Stimulated activated CD8-positive, alpha-beta memory T cell treated with anti-CD3 and anti-CD28 coated beads, Interleukin-12 subunit alpha, Interleukin-12 subunit beta, amount 100 ng/mL, for 24 hours (primary cell): ENCODE data around the gene CENPS.
"Not testable (repeated sequence)": the region's sequence is repeated elsewhere in the genome, so short reads cannot be mapped to it uniquely, and the experiment has no call there.

Experiments
- DNase-seq: peaks from one replicate; pipeline ENCODE4 v3.0.0-alpha.2; 2020; ENCODE audit errors: extremely low read depth

Gene CENPS

DNA sequence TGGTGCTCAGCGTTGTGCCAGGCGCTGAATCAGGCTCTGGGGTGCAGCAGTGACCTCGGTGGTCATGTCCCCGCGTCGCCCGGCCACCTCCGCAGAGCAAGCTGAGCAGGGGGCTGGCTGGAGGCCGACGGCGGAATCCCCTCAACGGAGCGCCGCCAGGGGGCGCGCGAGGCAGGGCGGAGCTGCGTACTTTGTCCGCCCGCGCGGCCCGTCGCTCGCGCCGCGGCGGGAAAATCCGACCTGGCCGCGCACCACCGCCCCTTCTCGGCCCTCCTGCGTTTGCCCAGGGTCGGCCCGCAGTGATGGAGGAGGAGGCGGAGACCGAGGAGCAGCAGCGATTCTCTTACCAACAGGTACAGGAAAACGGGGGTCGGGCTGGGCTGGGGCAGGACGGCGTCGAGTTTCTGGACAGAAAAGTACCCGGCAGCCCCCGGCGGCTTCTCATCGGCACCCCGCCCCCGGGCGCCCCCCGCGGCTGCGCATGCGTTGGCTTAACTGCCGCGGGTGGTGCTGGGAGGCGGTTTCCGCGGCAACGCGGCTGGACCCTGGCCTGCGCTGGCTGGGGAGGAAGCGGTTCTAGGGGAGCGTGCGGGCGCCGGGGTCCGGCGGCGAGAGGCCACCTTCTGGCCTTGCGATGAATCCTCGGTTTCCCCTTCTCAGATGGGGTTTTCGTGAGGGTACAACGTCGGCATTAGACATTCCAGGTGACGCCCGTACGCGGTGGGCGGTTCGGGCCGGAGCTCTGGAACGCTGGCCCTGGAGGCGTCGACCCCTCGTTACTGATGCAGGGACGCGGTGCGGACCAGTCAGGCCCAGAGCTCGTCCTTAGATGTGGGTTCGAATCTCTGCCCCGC lies at the start of gene CENPS:
Gene CENPS (plus strand): TSS at position 218 of the 854 bp plus-strand sequence. CDS start 85 bp downstream, at position 303.
- peak; percentile 87 for DNase-seq

DNA sequence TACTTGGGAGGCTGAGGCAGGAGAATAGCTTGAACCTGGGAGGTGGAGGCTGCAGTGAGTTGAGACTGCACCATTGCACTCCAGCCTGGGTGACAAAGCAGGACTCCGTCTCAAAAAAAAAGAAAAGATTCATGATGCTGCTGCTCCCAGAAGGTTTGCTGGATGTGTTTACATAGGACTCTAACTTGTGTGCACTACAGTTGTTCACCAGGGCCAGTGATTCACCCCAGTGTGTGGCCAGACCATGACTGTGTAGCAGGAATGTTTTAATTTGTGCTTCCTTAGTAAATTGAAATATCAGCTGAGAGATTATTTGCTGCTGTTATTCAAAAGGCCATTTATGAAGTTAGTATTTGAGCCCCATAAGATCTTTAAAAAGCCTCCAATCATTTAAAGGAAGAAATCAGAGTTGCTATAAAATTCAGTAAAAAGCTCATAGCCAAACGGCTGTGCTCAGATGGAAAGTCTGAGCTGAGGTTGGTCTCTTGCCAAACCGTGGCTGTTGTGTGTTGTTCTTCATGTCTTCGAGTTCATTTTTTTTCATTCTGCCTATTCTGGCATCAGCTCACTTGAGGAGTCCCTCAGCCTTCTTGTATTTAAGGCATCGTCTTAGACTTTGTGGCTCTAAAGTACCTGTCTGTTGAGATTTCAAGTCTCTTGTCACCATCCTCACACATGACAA lies 49.5 kb upstream of the CENPS start:
- DNase-seq = no peak

DNA sequence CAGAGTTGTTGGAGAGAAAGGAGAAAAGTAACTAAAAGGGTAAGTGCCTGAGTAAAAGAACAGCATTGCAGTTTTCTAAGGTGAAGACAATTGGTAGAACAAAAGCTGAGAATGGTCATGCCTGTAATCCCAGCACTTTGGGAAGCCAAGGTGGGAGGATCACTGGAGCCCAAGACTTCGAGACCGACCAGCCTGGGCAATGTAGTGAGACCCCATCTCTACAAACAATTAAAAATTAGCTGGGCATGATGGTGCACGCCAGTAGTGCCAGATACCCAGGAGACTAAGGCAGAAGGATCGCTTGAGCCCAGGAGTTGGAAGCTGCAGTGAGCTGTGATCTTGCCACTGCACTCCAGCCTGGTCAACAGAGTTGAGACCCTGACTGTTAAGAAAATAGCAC lies 46.6 kb upstream of the CENPS start:
- DNase-seq = no peak

DNA sequence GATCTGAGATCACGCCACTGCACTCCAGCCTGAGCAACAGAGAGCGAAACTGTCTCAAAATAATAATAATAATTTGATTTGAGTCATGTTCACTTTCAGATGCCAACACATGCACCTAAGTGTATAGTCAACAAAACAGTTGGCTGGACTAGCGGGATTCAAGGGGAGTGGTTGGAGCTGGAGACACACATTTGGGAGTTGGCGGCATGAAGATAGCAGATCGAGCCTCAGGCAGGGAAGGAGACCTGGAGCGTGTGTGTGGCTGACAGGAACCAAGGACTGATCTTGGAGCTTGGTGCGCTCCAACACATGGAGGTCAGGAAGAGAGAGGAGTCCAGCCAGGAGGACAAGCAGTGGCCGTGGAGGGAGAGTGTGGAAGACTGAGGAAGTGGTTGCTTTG lies 46.0 kb upstream of the CENPS start:
- no peak for DNase-seq

DNA sequence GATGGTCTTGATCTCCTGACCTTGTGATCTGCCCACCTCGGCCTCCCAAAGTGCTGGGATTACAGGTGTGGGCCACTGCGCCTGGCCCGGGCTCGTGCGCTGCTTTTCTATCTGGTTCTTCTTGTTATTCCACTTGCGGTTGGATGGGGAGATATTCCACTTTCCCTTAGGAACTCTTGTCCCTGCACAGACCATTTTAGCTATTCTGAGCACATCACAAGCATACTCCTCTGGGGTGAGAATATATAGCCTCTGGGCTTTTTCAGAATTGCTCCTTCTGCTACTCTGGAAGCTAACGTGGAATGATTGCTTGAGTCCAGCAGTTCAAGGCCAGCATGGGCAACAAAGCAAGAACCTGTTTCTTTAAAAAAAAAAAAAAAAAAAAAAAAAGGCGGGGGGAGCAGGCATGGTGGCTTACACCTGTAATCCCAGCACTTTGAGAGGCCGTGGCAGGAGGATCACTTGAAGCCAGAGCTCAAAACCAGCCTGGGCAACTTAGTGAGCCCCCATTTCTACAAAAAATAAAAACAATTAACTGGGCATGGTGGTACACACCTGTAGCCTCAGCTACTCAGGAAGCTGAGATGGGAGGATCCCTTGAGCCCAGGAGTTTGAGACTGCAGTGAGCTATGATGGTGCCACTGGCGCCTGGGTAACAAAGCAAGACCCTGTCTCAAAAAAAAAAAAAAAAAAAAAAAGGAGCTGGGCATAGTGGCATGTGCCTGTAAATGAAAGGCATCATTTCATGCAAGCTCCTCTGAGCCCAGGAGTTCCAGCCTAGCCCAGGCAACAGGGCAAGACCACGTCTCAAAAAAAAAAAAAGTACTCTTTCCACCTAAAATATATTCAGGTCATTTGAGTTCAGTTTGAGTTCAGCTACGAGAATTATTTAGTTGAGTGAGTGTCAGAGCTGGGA lies 43.2 kb upstream of the CENPS start:
- no peak for DNase-seq

DNA sequence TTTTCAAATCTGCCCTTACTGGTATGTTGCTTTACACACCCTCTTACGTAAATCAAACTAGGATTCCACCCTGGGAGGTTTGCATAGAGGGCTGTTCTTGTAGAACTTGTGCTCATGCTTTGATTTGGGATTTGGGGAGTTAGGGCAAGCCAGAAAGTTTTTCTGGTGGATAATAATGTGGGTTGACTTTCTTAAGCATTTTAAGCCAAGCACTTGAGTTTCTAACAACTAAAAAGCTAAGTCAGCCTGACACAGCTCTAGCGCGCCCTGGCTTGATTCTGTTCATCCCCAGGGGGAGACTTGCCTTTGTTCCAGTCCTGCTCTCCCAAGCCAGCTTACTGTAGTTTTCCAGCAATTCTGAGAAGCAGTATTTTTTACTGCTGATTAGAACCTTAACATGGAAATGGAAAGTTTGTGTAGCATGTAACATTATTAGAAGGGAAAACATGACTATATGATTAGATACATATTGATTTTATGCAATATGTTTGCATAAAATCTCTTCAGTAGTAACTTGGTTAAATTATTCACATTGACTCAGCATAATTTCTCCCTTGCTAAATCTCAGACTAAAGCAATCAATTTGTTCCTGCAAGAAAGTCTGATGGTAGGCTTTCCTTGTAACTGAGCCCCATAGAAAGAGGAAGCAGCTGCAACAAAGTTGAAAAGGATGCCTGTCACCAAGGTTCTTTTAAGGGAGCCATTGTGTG lies 42.4 kb upstream of the CENPS start:
- DNase-seq = no peak

DNA sequence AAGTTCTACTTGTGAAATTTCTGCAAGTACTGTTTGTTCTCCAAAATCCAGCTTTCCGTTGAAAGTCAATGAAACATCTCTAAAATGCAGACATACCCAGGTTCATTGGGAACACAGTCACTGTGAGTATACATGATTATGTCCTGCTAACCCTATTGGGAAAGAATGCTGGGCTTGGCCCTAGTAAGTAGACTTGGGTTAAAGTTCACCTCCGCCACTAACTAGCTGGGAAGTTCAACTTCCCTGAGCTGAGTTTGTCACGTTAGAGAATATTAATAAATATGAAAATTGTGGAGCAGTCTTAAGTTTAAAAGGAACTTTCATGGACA lies 41.9 kb upstream of the CENPS start:
- no peak for DNase-seq

DNA sequence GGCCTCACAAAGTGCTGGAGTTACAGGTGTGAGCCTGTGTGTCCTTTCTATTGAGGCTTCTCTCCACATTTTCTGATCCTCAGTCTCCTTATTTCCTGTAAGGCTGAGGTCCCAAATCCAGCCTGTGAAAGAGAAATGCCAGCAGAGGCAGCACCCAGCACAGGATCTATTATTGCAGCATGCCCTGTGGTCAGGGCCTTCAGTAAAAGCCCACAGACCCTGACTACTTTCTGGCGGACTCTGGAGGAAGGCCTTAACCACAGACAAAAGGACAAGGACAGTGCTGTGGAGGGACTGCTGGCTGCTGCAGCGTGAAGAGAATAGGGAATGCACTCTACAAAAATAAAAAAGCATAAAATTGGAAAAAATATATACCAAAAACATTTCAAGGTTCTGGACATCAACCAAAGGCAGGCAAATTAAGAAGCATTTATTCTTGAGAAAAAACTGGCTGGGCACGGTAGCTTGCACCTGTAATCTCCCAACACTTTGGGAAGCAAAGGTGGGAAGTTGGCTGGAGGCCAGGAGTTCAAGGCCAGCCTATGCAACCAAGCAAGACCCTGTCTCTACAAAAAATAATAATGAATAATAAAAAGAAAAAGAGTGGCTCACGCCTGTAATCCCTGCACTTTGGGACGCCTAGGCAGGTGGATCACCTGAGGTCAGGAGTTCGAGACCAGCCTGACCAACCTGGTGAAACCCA lies 40.8 kb upstream of the CENPS start:
- DNase-seq = no peak

DNA sequence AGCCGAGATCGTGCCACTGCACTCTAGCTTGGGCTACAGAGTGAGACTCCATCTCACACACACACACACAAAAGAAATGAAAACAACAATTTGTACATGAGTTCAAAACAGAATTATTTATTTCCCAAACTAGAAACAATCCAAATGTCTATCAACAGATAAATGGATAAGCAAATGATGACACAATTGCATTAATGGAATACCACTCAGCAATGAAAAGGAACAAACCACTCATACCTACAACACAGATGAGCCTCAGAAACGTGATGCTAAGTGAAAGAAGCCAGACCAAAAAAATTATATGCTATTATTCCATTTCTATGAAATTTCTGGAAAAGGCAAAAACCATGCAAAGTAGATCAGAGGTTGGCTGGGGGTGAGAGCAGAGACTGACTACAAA lies 33.4 kb upstream of the CENPS start:
- no peak for DNase-seq

DNA sequence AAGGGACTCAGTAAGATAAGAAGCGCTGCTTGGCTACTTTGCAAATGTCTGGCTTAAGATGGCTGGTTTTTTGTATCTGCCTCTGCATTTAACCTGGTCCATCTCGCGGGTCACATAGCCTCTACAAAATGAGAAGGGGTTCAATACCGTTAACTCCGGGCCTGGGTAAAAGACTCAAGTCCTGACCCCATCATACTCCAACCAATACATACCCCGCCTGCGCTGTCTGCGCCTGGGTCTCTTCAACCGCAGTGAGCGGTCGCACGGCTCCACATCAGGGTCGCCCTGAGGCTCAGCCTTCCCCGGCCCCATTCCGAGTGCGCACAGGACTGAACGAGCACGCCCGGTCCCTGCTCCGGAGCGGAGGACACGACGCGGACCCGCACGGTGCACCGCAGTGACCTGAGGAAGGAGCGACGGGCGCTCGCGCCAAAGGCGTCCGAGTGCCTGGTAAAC lies 31.9 kb upstream of the CENPS start:
- DNase-seq = no peak

DNA sequence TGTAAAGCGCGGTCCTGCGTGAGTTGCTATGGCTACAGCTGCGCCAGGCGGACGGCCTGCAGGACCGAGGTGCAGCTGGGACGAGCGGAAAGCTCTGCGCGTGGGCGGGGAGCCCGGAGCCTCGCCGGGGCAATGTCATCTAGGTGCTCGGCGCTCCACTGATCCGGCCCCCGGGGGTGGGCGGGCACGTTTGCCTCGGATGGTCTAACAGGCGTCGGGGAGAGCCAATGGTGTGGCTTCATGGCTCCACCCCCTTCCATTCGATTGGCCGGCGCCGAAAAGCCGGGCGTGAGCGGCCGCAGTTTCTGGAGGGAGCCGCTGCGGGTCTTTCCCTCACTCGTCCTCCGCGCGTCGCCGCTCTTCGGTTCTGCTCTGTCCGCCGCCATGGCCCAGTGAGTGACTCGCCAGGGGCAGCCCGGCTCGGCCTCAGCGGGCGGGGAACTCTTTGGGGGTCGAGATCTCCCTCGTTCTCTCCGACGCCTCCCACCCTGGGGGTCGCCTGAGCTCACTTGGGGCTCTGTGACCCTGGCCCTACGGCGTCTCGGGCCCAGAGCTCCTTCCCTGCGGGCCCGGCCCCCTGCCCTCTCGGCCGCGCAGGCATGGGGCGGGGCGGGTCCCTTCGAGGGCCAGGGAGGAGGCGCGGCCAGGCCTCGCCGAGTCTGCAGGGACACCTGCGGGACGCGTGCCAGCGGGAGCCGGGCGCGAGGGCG lies 31.3 kb upstream of the CENPS start, which contains the start of gene PGD:
Gene PGD (plus strand): TSS at position 331 of the 710 bp plus-strand sequence. CDS start 54 bp downstream, at position 385.
- DNase-seq = peak; percentile 96

DNA sequence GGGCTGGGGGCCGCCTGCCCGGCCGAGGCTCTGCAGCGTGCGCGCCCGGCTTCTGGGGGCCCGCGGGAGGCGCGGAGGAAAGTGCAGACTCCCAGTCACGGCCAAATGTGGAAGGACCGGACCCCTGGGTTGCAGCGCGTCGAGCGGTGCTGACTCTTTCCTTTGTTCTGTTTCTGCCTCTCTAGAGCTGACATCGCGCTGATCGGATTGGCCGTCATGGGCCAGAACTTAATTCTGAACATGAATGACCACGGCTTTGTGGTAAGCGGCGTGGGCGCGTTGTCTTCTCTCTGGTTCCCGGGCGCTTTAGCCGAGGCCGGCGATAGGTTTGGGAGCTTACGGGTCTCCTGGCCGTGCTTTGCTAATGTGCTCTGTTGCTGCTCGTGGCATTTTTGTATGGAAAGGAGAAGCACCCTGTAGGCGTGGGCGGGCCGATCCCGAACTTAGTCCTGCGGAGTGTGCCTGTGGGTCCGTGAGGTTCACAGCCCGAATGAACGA lies 30.7 kb upstream of the CENPS start:
- no peak for DNase-seq

DNA sequence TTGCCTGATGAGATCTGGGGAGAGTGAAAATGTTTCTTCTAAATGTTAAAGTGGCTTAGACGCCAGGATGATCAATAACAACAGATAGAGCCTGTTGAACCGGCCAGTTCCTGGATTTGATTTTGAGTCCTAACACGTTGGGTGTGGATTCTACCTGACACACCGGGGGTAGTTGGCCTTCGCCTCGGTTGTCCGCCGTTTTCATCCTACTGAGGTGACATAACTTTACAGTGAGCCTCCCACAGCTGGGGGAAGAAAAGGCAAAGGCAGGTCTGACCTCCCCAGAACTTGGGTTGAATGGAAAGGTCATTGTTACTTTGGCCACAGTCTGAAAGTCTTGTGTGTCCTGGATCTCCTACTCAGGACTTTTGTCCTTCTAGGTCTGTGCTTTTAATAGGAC lies 30.2 kb upstream of the CENPS start:
- DNase-seq = no peak

DNA sequence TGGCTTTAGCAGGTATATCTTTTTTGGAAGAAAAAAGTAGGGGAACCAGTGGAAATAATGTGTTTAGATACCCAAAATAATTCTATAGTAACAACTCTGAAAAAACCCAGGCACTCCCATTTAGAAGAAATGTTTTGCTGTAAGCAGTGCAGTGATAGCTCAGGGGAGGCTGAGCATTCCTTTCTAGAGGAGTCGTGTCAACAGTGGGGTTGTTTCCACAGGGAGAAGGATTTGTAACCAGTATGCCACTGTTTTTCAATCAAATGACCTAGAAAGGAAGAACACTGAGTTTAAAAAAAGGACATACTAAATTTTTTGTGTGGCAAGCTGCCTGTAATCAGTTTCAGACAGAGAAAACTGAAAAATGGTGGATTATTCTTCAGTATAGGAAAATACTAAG lies 29.0 kb upstream of the CENPS start:
- DNase-seq = no peak

DNA sequence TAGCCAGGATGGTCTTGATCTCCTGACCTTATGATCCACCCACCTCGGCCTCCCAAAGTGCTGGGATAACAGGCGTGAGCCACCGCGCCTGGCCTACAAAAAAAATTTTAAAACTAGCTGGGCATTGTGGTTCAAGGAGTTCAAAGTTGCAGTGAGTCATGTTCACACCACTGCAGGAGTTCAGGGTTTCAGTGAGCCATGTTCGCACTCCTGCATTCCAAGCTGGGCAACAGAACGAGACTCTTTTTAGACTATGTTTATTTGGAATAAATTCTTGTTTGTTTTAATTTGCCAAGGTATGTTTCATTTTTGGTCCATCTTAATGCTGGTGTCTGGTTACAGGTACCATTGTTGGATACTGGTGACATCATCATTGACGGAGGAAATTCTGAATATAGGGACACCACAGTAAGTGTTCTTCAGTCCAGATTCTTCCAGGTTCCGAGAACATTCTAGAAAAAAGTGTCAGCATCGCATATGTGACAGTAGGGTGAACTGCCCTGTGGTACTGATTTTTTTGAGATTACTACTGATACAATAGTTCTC lies 27.4 kb upstream of the CENPS start:
- no peak for DNase-seq

DNA sequence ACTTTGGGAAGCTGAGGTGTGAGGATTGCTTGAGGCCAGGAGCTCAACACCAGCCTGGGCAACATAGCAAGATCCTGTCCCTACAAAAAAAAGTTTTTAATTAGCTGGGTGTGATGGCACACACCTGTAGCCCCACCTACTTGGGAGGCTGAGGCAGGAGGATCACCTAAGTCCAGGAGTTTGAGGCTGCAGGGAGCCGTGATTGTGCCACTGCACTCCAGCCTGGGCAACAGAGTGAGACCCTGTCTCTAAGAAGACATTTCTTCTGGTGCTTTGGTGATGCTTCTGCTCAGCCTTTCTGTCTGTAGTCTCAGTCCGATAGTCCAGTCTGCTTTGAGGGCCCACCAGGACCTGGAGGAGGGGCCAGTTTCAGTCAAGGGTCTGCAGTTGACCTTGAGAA lies 23.0 kb upstream of the CENPS start:
- no peak for DNase-seq

DNA sequence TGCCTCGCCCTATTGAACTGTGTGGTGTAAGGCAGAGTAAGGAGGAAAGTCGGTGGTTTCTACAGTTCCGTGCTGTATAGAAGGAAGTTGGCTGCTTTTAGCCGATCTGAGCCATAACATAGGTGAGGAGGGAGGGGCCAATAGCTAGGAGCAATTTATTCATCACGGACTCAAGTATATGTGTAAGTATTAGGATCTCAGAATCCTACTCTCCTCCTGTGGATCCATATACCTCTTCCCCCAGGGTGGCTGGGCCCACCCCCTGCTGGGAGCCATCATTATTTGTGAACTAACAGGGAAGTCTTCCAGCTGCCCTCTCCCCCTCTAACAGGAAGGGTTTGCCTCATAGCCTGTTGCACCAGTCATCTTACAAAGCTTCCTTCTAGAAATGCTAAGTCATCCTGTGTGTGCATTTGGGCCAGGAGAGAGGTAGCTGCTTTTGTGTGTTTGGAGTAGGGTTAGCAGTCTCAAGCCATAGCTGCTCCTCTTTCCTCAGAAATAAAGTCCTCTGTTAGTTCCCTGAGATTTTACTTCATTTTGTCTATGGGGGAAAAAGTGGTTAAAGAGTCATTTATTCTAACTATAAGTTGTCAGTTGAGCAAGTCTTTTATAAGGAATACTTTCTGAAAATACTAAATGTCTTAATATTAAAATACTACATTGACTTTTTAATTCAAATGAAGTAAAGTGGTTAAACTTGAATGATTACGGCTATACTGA lies 14.9 kb upstream of the CENPS start:
- DNase-seq = no peak

DNA sequence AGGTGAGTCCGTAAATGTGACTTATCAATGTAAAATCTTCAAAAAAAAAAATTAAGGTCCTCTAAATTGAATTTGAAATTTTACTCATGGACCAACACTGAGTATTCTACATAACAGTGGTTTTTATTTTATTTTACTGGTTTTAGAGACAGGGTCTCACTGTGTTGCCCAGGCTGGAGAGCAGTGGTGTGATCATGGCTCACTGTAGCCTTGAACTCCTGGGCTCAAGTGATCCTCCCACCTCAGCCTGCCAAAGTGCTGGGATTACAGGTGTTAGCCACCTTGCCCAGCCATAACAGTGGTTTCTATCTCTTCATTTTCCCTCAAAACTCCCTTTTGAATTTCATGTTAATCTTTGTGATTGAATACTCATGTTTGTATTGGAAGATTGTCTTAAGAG lies 14.3 kb upstream of the CENPS start:
- not testable (repeated sequence) for DNase-seq

DNA sequence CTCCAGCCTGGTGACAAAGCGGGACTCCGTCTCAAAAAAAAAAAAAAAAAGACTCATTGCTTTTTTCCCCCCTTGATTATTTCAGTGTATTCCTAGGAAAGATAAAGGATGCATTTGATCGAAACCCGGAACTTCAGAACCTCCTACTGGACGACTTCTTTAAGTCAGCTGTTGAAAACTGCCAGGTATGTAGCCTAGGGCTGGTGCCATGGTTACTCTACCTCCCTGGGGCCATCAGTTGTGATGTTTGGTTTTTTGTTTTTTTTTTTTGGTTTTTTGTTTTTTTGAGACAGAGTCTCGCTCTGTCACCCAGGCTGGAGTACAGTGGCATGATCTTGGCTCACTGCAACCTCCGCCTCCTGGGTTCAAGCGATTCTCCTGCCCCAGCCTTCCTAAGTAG lies 11.5 kb upstream of the CENPS start:
- not testable (repeated sequence) for DNase-seq
